ENCODE data around the gene MACROH2A1.
A peak's percentile ranks its signal among the peaks of the same experiment; 100 is the strongest.

Gene MACROH2A1

GRCh38 chr5:135335031-135335828 lies 63.8 kb downstream of the MACROH2A1 start:
- peak; percentile 68 for TF ChIP-seq EGR1 (IDR thresholded peaks at IDR 0.05)
- TF ChIP-seq ZBTB7A (IDR thresholded peaks at IDR 0.05; ENCODE audit: low read depth), result no peak

GRCh38 chr5:135333732-135334515 lies 65.1 kb downstream of the MACROH2A1 start:
- no peak for TF ChIP-seq EGR1 (IDR thresholded peaks at IDR 0.05)
- no peak for TF ChIP-seq TAF1 (IDR thresholded peaks at IDR 0.05; ENCODE audit: low read depth)

DNA sequence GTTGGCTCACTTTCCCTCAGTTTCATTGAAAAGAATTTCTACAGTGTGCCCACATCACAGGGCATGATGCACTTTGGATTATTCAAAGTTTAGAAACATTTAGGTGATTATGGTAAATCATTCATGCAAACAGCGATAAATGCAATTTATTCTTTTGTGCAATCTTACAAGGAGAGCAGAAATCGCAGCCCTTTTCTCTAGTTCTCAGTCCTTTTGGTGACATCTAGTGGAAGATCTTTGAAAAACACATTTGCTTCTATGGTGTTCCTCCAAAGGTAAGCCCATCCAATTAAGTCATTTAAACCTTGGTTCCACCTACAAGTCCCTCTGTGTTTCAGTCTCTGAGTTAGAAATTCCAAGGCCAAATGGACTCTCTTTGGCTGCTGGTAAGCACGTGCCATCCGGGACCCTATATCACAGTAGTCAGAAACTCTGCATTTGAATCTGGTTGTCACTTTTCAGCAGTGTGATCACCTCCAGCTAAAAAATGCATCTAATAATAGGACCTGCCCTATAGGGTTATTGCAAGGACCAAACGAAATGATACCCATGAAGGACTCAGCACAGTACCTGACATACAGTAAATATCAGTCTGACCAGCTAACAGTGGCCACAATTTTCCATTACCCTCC lies 66.4 kb downstream of the MACROH2A1 start:
- peak; percentile 51 for TF ChIP-seq RAD21 (IDR thresholded peaks at IDR 0.05; ENCODE audit: low read depth)
- TF ChIP-seq TCF12 (IDR thresholded peaks at IDR 0.05; ENCODE audit: low read depth), result no peak
- TF ChIP-seq, protein P1, sequence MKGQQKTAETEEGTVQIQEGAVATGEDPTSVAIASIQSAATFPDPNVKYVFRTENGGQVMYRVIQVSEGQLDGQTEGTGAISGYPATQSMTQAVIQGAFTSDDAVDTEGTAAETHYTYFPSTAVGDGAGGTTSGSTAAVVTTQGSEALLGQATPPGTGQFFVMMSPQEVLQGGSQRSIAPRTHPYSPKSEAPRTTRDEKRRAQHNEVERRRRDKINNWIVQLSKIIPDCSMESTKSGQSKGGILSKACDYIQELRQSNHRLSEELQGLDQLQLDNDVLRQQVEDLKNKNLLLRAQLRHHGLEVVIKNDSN (IDR thresholded peaks at IDR 0.05), result no peak
- no peak for TF ChIP-seq YY1 (IDR thresholded peaks at IDR 0.05; ENCODE audit: low read depth)
- TF ChIP-seq EGR1 (IDR thresholded peaks at IDR 0.05), result no peak
- TF ChIP-seq MAX (IDR thresholded peaks at IDR 0.05), result no peak

DNA sequence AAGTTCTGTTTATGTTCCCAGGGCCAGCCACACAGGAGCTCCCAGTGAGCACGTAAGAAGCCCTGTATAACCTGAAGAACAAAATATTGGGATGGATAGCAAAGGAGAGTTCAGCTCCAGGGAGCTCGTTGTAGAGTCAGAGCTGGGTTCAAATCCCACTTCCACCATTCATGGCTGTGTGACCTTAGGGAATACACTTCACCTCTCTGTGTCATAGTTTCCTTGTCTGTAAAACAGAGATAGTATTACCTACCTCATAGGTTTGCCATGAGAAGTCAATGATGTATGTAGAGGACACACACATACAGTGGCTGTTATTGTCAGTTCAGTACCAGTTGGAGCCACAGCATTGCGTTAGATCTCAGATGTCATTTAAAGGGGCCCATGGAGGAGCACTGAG lies 67.4 kb downstream of the MACROH2A1 start:
- no peak for TF ChIP-seq RAD21 (IDR thresholded peaks at IDR 0.05; ENCODE audit: low read depth)
- TF ChIP-seq TAF1 (IDR thresholded peaks at IDR 0.05; ENCODE audit: low read depth), result no peak
- TF ChIP-seq TEAD4 (IDR thresholded peaks at IDR 0.05), result no peak
- no peak for TF ChIP-seq EP300 (IDR thresholded peaks at IDR 0.05; ENCODE audit: borderline replicate concordance)
- no peak for TF ChIP-seq FOXM1 (IDR thresholded peaks at IDR 0.05; ENCODE audit: borderline replicate concordance, low read depth)
- no peak for TF ChIP-seq TCF12 (IDR thresholded peaks at IDR 0.05; ENCODE audit: low read depth)
- TF ChIP-seq NFIC (IDR thresholded peaks at IDR 0.05), result no peak
- TF ChIP-seq EGR1 (IDR thresholded peaks at IDR 0.05), result no peak

DNA sequence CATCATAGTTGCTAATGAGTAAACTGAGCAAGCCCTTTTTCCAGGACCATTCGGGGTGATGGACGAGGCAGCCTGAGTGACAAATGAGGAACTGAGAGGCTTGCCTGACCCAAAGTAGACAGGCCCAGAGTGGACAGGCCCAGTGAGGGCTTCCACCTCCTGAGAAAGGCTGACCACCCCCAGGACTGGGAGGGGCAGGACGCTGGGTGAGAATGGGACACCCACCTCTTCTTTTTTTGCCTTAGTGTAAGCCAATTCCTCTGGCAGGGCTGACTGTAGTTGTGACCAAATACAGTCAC lies 68.3 kb downstream of the MACROH2A1 start:
- TF ChIP-seq CEBPB (IDR thresholded peaks at IDR 0.05) (no peak), YY1 (IDR thresholded peaks at IDR 0.05; ENCODE audit: low read depth) (no peak), CREB1 (IDR thresholded peaks at IDR 0.05; ENCODE audit: low read depth) (no peak), EP300 (IDR thresholded peaks at IDR 0.05; ENCODE audit: borderline replicate concordance) (no peak), TCF12 (IDR thresholded peaks at IDR 0.05; ENCODE audit: low read depth) (no peak)
- TF ChIP-seq, protein P2, sequence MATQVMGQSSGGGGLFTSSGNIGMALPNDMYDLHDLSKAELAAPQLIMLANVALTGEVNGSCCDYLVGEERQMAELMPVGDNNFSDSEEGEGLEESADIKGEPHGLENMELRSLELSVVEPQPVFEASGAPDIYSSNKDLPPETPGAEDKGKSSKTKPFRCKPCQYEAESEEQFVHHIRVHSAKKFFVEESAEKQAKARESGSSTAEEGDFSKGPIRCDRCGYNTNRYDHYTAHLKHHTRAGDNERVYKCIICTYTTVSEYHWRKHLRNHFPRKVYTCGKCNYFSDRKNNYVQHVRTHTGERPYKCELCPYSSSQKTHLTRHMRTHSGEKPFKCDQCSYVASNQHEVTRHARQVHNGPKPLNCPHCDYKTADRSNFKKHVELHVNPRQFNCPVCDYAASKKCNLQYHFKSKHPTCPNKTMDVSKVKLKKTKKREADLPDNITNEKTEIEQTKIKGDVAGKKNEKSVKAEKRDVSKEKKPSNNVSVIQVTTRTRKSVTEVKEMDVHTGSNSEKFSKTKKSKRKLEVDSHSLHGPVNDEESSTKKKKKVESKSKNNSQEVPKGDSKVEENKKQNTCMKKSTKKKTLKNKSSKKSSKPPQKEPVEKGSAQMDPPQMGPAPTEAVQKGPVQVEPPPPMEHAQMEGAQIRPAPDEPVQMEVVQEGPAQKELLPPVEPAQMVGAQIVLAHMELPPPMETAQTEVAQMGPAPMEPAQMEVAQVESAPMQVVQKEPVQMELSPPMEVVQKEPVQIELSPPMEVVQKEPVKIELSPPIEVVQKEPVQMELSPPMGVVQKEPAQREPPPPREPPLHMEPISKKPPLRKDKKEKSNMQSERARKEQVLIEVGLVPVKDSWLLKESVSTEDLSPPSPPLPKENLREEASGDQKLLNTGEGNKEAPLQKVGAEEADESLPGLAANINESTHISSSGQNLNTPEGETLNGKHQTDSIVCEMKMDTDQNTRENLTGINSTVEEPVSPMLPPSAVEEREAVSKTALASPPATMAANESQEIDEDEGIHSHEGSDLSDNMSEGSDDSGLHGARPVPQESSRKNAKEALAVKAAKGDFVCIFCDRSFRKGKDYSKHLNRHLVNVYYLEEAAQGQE (IDR thresholded peaks at IDR 0.05; ENCODE audit: low read depth), result no peak
- TF ChIP-seq, protein P1 (IDR thresholded peaks at IDR 0.05), result no peak

DNA sequence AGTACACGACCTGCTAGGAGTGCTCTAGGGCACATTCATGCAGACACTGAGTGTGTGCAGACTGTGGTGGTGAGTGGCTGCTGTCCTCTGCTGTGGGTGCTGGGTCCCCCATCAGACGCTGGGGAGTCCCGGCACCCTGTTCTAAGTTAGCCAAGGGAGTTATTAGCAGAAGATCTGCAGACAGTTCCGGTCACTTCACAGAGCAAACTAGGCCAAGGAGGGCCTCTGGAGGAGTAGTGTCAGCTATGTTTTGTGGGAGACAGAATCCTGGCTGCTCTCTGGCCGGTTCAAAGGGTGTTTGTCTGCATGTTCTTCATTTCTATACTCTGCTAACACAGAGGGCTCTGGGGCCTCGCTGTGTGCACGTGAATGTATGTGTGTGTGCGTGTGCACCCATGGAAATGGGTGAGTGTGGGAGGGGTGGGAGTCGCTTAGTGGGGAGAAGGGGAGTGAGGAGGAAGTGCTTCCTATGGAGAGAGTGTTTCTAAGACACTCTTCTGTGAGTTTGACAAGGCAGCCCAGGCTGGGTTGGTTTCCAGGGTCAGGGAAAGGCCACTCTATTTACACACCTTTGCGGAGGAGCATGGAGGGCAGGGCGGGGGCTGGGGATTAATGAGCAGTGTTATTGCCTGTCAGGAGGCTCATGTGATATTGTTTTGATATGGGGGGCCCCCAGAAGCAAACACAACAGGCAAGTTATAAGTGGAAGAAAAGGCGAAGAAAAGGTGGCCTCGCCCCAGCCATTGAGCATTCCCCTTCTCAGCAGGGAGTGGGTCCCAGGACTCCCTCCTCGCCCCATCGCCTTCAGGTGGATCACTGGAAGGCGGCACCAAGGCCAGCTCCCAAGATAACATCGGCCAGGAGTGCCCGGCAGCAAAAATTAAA lies 68.9 kb downstream of the MACROH2A1 start:
- TF ChIP-seq RAD21 (IDR thresholded peaks at IDR 0.05; ENCODE audit: low read depth), result no peak
- TF ChIP-seq, protein P2 (IDR thresholded peaks at IDR 0.05; ENCODE audit: low read depth), result peak; percentile 19; the same call in 1 of the 2 replicates

All from Ishikawa (cell line).